Astrocyte (in vitro differentiated cells and primary cell): ENCODE results near the gene USP49.

Experiments used
- CTCF ChIP-seq: IDR thresholded peaks from 2 replicates; pipeline ENCODE4 v1.5.1; 2011; ENCODE audit warnings: low read depth, mild to moderate bottlenecking, inconsistent platforms, low read length, moderate library complexity; ENCODE audit not compliant: insufficient read depth
- EZH2 ChIP-seq: IDR thresholded peaks from 2 replicates; pipeline ENCODE4 v1.6.1; 2012; ENCODE audit warnings: mild to moderate bottlenecking, low read length, inconsistent platforms; ENCODE audit not compliant: insufficient read depth

DNA sequence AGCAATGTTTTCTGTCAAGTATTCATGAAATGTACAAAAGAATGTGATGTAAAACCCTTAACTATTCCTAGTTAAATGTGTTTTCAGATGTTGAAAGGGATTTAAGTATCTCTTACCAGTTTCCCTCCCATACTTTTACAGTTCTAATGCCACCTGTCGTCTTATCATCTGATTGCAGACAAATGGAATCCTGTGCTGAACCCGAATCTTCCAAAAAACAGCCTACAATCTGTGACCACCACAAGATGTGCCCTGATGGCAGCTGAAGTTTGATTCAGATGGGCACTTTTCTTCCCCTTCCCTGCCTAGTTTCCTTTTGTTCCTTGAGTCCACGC, 105.8 kb downstream of the USP49 start:
- TF ChIP-seq CTCF, result no peak
- no peak for TF ChIP-seq EZH2
